ENCODE results near the gene PCDHGA10.
"Not testable (repeated sequence)": the region's sequence is repeated elsewhere in the genome, so short reads cannot be mapped to it uniquely, and the experiment has no call there.

PCDHGA10 gene

DNA sequence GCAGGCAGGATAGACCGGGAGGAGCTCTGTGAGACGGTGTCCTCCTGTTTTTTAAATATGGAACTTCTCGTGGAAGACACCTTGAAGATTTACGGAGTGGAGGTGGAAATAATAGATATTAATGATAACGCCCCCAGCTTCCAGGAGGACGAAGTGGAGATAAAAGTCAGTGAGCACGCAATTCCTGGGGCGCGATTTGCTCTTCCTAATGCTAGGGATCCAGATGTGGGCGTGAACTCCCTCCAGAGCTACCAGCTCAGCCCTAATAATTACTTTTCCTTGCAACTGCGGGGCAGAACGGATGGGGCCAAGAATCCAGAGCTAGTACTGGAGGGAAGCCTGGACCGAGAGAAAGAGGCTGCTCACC lies 8.7 kb downstream of the PCDHGA10 start:
- no peak for DNase-seq

DNA sequence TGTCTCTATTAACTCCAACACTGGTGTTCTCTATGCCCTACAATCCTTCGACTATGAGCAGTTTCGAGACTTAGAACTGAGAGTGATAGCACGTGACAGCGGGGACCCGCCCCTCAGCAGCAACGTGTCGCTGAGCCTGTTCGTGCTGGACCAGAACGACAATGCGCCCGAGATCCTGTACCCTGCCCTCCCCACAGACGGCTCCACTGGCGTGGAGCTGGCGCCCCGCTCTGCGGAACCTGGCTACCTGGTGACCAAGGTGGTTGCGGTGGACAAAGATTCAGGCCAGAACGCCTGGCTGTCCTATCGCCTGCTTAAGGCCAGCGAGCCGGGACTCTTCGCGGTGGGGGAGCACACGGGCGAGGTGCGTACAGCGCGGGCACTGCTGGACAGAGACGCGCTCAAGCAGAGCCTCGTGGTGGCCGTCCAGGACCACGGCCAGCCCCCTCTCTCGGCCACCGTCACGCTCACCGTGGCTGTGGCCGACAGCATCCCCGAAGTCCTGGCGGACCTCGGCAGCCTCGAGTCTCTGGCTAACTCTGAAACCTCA lies 10.0 kb downstream of the PCDHGA10 start:
- DNase-seq, result no peak

DNA sequence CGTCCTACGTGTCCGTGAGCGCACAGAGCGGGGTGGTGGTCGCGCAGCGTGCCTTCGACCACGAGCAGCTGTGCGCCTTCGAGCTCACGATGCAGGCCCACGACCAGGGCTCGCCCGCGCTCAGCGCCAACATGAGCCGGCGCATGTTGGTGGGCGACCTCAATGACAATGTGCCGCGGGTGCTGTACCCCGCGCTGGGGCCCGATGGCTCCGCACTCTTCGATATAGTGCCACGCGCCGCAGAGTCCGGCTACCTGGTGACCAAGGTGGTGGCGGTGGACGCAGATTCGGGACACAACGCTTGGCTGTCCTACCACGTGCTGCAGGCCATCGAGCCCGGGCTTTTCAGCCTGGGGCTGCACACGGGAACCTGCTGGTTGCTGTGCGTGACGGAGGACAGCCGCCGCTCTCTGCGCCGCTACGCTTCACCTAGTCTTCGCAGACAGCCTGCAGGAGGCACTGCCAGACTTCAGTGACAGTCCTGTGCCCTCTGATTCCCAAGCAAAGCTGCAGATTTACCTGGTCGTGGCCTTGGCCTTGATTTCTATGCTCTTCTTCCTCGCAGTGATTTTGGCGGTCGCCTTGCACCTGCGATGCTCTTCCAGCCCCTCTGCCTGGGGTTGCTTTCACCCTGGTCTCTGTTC lies 15.1 kb downstream of the PCDHGA10 start:
- no peak for DNase-seq

DNA sequence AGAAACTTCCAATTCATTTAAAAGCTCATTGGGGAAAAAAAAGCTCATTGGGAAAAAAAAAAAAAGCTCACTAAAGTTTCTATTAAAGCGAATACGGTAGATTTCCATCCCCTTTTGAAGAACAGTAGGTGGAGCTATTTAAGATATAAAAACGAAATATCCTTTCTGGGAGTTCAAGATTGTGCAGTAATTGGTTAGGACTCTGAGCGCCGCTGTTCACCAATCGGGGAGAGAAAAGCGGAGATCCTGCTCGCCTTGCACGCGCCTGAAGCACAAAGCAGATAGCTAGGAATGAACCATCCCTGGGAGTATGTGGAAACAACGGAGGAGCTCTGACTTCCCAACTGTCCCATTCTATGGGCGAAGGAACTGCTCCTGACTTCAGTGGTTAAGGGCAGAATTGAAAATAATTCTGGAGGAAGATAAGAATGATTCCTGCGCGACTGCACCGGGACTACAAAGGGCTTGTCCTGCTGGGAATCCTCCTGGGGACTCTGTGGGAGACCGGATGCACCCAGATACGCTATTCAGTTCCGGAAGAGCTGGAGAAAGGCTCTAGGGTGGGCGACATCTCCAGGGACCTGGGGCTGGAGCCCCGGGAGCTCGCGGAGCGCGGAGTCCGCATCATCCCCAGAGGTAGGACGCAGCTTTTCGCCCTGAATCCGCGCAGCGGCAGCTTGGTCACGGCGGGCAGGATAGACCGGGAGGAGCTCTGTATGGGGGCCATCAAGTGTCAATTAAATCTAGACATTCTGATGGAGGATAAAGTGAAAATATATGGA lies 17.7 kb downstream of the PCDHGA10 start, which contains the start of gene PCDHGA12:
Gene PCDHGA12, plus strand, starts transcription at position 176 of the 782 bp plus-strand sequence. Its CDS starts 253 bp downstream, at position 429.
- DNase-seq, result peak in 1 of 5 donors; percentile 43

DNA sequence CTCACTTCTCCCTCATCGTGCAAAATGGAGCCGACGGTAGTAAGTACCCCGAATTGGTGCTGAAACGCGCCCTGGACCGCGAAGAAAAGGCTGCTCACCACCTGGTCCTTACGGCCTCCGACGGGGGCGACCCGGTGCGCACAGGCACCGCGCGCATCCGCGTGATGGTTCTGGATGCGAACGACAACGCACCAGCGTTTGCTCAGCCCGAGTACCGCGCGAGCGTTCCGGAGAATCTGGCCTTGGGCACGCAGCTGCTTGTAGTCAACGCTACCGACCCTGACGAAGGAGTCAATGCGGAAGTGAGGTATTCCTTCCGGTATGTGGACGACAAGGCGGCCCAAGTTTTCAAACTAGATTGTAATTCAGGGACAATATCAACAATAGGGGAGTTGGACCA lies 18.5 kb downstream of the PCDHGA10 start:
- DNase-seq, result no peak

DNA sequence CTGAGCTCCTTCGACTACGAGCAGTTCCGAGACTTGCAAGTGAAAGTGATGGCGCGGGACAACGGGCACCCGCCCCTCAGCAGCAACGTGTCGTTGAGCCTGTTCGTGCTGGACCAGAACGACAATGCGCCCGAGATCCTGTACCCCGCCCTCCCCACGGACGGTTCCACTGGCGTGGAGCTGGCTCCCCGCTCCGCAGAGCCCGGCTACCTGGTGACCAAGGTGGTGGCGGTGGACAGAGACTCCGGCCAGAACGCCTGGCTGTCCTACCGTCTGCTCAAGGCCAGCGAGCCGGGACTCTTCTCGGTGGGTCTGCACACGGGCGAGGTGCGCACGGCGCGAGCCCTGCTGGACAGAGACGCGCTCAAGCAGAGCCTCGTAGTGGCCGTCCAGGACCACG lies 19.5 kb downstream of the PCDHGA10 start:
- DNase-seq, result not testable (repeated sequence)

DNA sequence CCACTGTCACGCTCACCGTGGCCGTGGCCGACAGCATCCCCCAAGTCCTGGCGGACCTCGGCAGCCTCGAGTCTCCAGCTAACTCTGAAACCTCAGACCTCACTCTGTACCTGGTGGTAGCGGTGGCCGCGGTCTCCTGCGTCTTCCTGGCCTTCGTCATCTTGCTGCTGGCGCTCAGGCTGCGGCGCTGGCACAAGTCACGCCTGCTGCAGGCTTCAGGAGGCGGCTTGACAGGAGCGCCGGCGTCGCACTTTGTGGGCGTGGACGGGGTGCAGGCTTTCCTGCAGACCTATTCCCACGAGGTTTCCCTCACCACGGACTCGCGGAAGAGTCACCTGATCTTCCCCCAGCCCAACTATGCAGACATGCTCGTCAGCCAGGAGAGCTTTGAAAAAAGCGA lies 19.9 kb downstream of the PCDHGA10 start:
- not testable (repeated sequence) for DNase-seq

DNA sequence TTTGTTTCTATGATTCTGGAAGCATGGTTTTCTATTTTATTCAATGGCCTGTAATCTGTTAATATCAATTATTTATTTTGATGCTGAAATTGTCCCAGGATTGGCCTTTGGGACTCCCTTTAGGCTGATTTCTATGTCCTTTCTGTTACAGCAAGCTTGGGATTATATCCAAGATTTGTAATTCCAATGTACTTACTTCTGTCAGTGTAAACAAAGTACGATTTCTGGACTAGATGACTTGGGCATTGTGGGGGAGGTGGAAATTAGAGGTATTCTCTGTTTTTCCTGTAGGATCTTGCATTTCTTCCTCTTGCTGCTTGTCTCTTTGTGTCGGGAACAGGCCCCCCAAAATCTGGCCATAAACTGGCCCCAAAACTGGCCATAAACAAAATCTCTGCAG lies 21.2 kb downstream of the PCDHGA10 start:
- DNase-seq, result no peak

DNA sequence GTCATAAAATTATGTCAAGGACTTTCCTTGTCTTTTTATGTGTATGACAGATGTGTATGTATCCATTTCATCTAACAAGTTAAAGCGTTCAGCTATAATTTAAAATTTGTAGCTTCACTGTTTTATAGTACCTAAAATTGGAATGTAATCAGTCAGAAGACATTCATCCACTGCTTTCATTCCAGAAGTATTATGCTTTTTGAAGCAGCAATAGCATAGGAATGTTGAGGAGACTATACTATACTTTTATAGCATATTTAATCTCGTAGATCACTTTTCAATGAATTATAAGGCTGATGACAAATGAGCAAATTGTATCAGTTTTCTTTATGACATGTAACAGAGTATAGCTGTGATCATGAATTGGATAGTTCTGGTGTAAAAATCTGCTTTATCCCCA lies 24.4 kb downstream of the PCDHGA10 start:
- no peak for DNase-seq

DNA sequence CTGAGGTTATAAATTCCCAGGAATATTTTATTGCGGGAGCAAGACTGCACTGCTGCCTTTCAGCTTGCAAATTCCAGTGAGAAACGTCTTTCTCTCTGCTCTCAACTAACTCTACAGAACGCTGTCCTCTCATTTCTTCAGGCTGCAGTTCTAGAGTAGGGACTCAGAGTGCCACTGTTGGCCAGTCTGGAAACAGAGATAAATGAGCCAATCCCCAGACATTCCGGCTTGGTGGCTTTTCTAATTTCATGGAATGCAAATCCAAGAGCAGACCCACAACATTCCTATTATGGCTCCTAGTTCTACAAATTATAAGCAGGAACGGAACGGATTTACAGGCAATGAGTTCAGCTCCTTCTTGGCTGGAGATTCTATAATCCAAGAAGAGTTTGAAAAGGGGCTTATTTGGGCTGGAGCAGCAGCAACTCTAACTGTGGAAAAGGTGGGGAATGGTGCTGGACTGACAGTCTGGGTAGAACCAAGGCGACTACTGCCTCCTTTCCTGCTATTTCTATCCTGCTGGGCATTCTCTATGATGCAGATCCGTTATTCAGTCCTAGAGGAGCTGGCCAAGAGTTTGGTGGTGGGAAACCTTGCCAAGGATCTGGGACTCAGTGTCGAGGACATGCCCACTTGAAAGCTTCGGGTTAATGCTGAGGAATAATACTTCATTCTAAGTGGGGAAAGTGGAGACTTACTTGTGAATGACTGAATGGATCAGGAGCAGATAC lies 26.8 kb downstream of the PCDHGA10 start:
- DNase-seq, result no peak

DNA sequence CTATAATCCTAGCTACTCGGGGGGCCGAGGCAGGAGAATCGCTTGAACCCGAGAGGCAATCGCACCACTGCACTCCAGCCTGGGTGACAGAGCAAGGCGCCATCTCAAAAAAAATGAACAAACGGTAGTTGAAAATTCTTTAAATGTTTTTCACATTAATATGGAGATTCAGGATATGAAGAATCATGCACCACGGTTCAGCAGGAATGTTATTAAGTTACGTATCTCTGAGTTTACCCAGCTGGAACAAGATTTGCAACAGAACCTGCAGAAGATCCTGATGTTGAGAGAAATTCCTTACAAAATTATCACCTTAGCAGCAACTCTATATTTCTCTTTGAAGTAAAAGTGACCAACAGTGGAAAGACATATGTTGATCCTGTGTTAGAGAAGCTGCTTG lies 27.6 kb downstream of the PCDHGA10 start:
- DNase-seq, result no peak

DNA sequence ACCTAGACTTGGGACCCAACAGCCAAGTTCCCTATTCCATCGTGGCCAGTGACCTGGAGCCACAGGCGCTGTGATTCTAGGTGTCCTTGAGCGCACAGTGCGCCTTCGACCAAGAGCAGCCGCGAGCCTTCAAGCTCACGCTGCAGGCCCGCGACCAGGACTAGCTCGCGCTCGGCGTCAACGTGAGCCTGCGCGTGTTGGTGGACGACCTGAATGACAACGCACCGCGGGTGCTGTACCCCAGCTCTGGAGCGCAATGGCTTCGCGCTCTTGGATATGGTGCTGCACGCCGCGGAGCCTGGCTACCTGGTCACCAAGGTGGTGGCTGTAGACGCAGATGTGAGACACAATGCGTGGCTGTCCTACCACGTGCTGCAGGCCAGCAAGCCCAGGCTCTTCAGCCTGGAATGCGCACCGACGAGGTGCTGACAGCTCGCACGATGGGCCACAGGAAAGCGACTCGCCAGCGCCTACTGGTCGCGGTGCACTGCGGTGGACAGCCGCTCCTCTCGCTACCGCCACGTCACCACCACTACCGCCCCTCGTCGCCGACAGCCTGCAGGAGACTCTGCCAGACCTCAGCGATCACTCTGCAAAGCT lies 28.9 kb downstream of the PCDHGA10 start:
- DNase-seq, result no peak

DNA sequence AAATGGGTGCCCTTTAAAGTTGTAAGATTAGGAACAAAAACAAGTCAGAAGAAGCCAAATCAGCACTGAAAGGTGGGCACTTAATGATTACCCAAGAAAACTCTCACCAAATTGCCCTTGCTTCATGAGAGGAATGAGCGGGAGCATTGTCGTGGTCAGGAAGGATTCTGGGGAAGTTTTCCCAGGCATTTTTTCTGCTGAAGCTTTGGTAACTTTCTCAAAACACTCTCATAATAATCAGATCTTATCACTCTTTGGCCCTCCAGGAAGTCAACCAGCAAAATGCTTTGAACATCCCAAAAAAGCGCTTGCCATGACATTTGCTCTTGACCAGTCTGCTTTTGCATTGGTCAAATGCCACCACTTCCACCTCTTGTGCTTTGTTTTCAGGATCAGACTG lies 52.6 kb downstream of the PCDHGA10 start:
- no peak for DNase-seq

Measured in T-helper 1 cell (primary cell).